HFF-Myc (cell line): Measurements from ENCODE around the gene RARRES2.

ENCODE experiments used
- DNase-seq: peaks from one replicate; pipeline ENCODE4 v3.0.0-alpha.2; 2011; ENCODE audit warnings: low read depth; ENCODE audit errors: extremely low read depth
- H3K4me3 ChIP-seq: replicated peaks from 2 replicates; pipeline ENCODE4 v1.5.1; 2011; ENCODE audit warnings: low read depth, mild to moderate bottlenecking, control low read depth, low read length
- CTCF ChIP-seq: IDR thresholded peaks from 2 replicates; pipeline ENCODE4 v1.5.1; 2012; ENCODE audit warnings: mild to moderate bottlenecking, low read depth, low read length, control low read depth; ENCODE audit errors: missing control alignments

RARRES2 gene

DNA sequence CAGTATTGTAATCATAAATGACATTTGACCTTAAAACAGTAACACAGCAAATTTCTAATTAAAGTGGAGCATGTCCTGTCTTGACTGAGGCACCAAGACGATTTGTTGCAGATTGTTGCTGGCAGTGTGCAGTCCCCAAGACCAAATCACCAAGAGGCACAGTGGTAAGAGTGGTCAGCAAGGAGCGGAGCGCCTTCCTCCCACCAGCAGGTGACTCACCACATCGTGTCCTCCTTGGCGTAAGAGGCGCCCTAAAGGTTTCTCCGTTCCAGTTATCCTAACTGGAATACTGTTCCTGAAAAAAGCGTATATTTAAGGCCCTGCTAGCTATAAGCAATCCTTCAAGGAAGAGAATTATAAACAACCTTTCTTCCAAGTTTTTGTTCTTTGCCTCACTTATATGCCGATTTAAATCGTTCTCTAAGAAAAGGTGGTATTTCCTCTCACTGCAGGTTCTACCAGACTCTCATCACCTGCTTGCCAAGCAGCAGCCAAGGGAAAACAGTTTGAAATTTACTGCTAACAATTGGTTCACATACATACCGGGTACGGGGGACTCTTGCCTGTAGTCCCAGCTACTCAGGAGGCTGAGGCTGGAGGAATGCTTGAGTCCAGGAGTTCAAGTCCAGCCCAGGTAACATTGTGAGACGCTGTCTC lies 16.5 kb upstream of the RARRES2 start:
- no peak for TF ChIP-seq CTCF
- DNase-seq = no peak

GRCh38 chr7:150357270-150357669 lies 15.8 kb upstream of the RARRES2 start:
- no peak for TF ChIP-seq CTCF
- no peak overlapping the region for H3K4me3 ChIP-seq
- no peak for DNase-seq

More for the DNA sequence above, 16.5 kb upstream of the RARRES2 start:
- H3K4me3 ChIP-seq = no peak overlapping the region

GRCh38 chr7:150356265-150356897 lies 15.0 kb upstream of the RARRES2 start:
- peak; percentile 68 for TF ChIP-seq CTCF
- no peak overlapping the region for H3K4me3 ChIP-seq
- no peak for DNase-seq

- TF ChIP-seq CTCF = no peak
- no peak overlapping the region for H3K4me3 ChIP-seq
- DNase-seq = no peak
Measured at GRCh38 chr7:150355666-150356059, 14.2 kb upstream of the RARRES2 start.

DNA sequence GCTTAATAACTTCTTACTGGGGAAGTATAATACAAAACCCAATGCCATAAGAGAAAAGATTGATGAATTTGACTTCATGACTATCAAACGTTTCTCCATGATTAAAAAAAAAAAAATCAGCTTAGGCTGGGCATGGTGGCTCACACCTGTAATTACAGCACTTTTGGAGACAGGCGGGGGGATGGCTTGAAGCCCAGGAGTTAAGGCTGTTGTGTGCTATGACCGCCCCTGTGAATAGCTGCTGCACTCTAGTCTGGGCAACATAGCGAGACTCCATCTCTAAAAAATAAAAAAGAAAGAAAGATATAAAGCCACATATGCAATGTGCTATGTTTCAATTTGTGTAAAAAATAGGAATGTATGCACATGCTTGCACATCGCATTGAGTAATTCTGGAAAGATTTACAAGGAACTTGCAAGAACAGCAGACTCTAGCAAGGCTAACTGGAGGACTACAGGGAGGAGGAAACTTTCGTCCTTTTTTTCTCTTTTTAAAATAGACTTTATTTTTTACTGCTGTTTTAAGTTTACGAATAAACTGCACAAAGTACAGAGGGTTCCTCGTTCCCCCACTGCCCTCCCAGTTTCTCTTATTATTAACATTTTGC lies 10.3 kb upstream of the RARRES2 start:
- no peak overlapping the region for H3K4me3 ChIP-seq
- TF ChIP-seq CTCF = no peak
- DNase-seq = no peak

- no peak for DNase-seq
- TF ChIP-seq CTCF = no peak
- no peak overlapping the region for H3K4me3 ChIP-seq
Measured at GRCh38 chr7:150346922-150347321, 5.5 kb upstream of the RARRES2 start.

- DNase-seq = no peak
- no peak overlapping the region for H3K4me3 ChIP-seq
- no peak for TF ChIP-seq CTCF
Measured at GRCh38 chr7:150345012-150345411, 3.6 kb upstream of the RARRES2 start.
